Fibroblast of lung (primary cell): ENCODE measurements around the gene P2RX4.

Source experiments
- CTCF ChIP-seq, 2 donors: IDR thresholded peaks in 1 of 2; conservative IDR thresholded peaks in 1 of 2; 1 replicate in 1 of 2; 2 replicates in 1 of 2; pipeline ENCODE4 v1.5.1; 2011 to 2012; ENCODE audit warnings: low read length in 2 of 2, control low read depth in 1 of 2, inconsistent platforms in 1 of 2, low read depth in 1 of 2, mild to moderate bottlenecking in 1 of 2
- EZH2 ChIP-seq: IDR thresholded peaks from 2 replicates; pipeline ENCODE4 v1.5.1; 2012; ENCODE audit warnings: low read length, control low read depth, mild to moderate bottlenecking; ENCODE audit errors: missing control alignments

GRCh38 chr12:121228919-121229665 lies 19.2 kb downstream of the P2RX4 start:
- TF ChIP-seq CTCF (conservative IDR thresholded peaks at IDR 0.05 in 1 of 2, IDR thresholded peaks at IDR 0.05 in 1 of 2; ENCODE audit: low read depth in 1 of 2, low read length in 2 of 2) (no peak), EZH2 (no peak)
